HL-60 (cell line): ENCODE data around the gene UBAP2L.

Experiments
- DNase-seq, 2 experiments: peaks; one replicate each; pipeline ENCODE4 v3.0.0-alpha.2; 2010 to 2020; ENCODE audit warnings: low read depth in 1 of 2, low spot score in 1 of 2
- H3K27ac ChIP-seq: fragments of 250-450 bp; sonication (Bioruptor Pico); replicated peaks from 2 replicates; pipeline ENCODE4 v1.5.1; 2020; ENCODE audit warnings: mild to moderate bottlenecking, moderate library complexity
- H3K27me3 ChIP-seq: fragments of 250-450 bp; sonication (Bioruptor Pico); 2 replicates; pipeline ENCODE4 v1.5.1; 2021; ENCODE audit warnings: mild to moderate bottlenecking, moderate library complexity; ENCODE audit not compliant: insufficient read depth, poor library complexity, severe bottlenecking
- H3K4me3 ChIP-seq: replicated peaks from 2 replicates; pipeline ENCODE4 v1.5.1; 2011; ENCODE audit warnings: mild to moderate bottlenecking, control low read depth, low read length; ENCODE audit not compliant: insufficient read depth
- CTCF ChIP-seq: IDR thresholded peaks from one replicate; pipeline ENCODE4 v1.5.1; 2011; ENCODE audit warnings: low read length, control low read depth, inconsistent platforms; ENCODE audit not compliant: insufficient read depth
- GABPA ChIP-seq: IDR thresholded peaks from 2 replicates; pipeline ENCODE4 v1.6.1; 2012; ENCODE audit warnings: low read depth
- POLR2AphosphoS5 ChIP-seq: IDR thresholded peaks from 2 replicates; pipeline ENCODE4 v1.6.1; 2012; ENCODE audit warnings: low read depth
- REST ChIP-seq: IDR thresholded peaks from 2 replicates; pipeline ENCODE4 v1.6.1; 2012; ENCODE audit warnings: low read depth; ENCODE audit not compliant: insufficient replicate concordance
- SPI1 ChIP-seq: IDR thresholded peaks from 2 replicates; pipeline ENCODE4 v1.6.1; 2012; ENCODE audit warnings: low read depth, mild to moderate bottlenecking, borderline replicate concordance

UBAP2L gene

GRCh38 chr1:154174654-154175053, 46.1 kb upstream of the UBAP2L start:
- no peak overlapping the region for H3K4me3 ChIP-seq
- TF ChIP-seq CTCF: no peak
- TF ChIP-seq GABPA: no peak
- TF ChIP-seq SPI1: no peak
- TF ChIP-seq REST: no peak
- TF ChIP-seq POLR2AphosphoS5: no peak
- no peak overlapping the region for H3K27ac ChIP-seq
- no peaks in the 10 kb centered on the region for H3K27me3 ChIP-seq
- DNase-seq: no peak

- TF ChIP-seq POLR2AphosphoS5 (no peak), REST (no peak), CTCF (no peak), GABPA (no peak), SPI1 (no peak)
- no peaks in the 10 kb centered on the region for H3K27me3 ChIP-seq
- DNase-seq: no peak
- H3K27ac ChIP-seq: no peak overlapping the region
- H3K4me3 ChIP-seq: no peak overlapping the region
These were observed 44.4 kb upstream of the UBAP2L start for GRCh38 chr1:154176337-154176736.

GRCh38 chr1:154178013-154178412, 42.7 kb upstream of the UBAP2L start:
- no peak overlapping the region for H3K4me3 ChIP-seq

More at GRCh38 chr1:154178013-154178412, 42.7 kb upstream of the UBAP2L start:
- peak in 1 of 2 experiments; percentile 38 for DNase-seq
- TF ChIP-seq GABPA: no peak
- no peak for TF ChIP-seq SPI1
- no peak for TF ChIP-seq POLR2AphosphoS5
- no peak for TF ChIP-seq REST
- no peak for TF ChIP-seq CTCF
- H3K27me3 ChIP-seq: no peaks in the 10 kb centered on the region
- H3K27ac ChIP-seq: peak overlapping the region; percentile 44
